Endometrial microvascular endothelial cells (primary cell): ENCODE data around the gene DDI1. TPM values are rescaled to one million over a fixed set of nuclear protein-coding genes. Genes with fewer than 3 reads are reported as not detected.

ENCODE experiments used
- in situ Hi-C: cut with HindIII; loops from 2 replicates; pipeline ENCODE4 v1.10.0; 2017; ENCODE audit warnings: low sequenced_read_pairs, low pct_unique_long_range_greater_than_20kb; ENCODE audit errors: inconsistent ontology term
- total RNA-seq: library from RNA; depleted of rRNA; stranded (reverse); fragments of >200 nt; gene quantifications from one replicate; pipeline ENCODE4 v1.2.3, GENCODE V29; 2015; ENCODE audit errors: inconsistent ontology term

DDI1 gene
- total RNA-seq, 1 donor from 2014 or later, result not detected

DNA sequence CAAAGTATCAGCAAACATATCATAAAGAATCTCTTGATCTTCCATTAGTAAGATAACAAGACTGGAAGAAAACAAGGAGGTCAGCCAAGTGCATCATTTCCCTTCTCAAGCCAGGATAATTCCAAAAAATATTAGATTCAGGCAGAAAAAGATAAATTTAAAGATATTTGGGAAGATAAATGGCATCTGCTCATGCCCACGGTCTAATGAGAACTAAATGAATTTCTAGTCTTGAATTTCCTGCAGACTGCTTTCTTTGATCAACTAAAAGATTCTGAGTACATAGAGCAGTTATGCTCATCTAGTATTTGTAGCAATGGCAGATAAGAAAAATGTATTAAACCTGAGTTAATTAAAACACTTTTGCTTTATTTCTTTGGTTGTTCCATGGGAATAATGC is 31.1 kb downstream of the DDI1 start:
- in situ Hi-C loops, result no loop called here

GRCh38 chr11:104073950-104074705 is 37.7 kb downstream of the DDI1 start:
- in situ Hi-C loops, result no loop called here

DNA sequence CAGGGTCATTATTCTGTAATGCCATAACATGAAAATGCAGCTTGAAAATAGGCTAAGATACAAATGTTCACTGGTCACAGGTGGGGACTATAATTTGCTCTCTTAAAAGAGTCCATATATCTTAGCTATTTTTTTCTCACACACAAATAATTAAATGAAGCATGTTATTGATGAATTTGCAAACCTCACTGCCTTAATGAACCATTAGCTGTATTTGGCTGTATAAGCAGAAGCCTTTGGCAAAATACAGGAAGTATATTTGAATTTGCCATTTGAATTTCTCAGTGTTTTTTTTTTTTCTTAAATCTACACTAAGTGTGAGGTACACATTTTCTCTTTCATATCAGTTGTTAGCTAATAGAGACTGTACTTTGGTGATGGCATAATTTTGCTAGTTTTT is 38.7 kb downstream of the DDI1 start:
- in situ Hi-C loops, result no loop called here

DNA sequence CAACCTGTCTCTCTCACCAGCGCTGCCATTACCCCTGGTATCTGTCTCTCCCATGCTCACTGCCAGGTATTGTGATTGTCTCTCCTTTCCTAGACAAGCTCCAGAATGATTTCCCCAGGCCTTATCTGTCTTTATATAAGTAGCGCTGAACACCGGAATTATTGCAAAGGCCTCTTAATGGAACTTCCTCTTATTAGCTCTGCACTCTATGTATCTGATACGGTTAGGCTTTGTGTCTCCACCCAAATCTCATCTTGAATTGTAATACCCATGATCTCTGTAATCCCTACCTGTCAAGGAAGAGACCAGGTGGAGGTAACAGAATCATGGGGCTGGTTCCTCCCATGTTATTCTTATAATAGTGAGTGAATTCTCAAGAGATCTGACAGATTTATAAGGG is 39.3 kb downstream of the DDI1 start:
- in situ Hi-C loops, result no loop called here

- in situ Hi-C loops, result no loop called here
These were observed 40.0 kb downstream of the DDI1 start for GRCh38 chr11:104076455-104076854.

GRCh38 chr11:104078245-104078644 is 41.8 kb downstream of the DDI1 start:
- in situ Hi-C loops, result no loop called here

- in situ Hi-C loops, result no loop called here
These were observed 42.6 kb downstream of the DDI1 start for GRCh38 chr11:104078995-104079394.

DNA sequence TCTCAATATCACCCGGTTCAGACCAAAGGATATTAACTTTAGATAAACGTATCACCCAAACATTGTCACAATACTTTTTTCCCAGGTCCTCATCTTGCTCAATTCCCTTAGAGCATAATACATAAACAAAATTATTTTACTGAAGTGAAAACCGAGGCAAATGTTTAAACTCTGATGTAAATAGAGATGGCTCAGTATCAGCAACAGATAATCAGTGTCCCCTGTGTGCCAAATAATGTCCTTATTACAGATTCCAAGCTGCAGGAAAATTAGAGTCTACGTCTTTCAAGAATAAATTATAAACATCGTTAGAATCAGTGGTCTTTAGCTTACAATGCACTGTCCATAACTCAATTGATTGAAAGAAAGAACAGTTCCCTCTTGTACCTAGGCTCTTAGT is 50.2 kb downstream of the DDI1 start:
- in situ Hi-C loops, result no loop called here

Other genes with a start within 250 kb of the DDI1 start
- 11.9 TPM for gene PDGFD, start 127.5 kb downstream of the DDI1 start, total RNA-seq